ENCODE data around the gene NHLRC3. TPM values are rescaled to one million over a fixed set of nuclear protein-coding genes. Genes with fewer than 3 reads are reported as not detected.

Gene NHLRC3
- total RNA-seq, 1 donor from 2014 or later: 23.5 TPM

DNA sequence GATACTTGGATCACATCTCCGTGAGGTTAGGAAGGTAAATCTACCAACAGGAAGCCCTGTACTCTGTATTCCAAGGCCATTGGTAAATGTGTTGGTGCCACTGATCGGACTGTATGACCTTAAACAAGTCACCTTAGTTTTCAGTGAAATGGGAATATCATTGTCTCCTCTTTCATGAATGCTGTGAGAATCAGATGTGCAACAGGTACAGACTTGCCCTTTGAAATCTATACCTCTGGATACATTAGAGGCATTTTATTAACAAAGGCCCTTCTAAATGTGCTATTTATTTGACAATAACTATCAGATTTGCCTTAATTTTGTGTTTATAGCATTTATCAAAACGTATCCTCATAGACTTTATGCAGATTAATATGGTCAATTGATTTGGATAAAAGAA is 11.0 kb downstream of the NHLRC3 start:
- DNase-seq (ENCODE audit: extremely low spot score, unreplicated experiment): no peak
- H3K9me3 Mint-ChIP-seq (ENCODE audit: unreplicated experiment): no peaks in the 10 kb centered on the region
- no peaks in the 10 kb centered on the region for H3K27me3 Mint-ChIP-seq (ENCODE audit: unreplicated experiment)
- no peak for TF ChIP-seq CTCF (IDR thresholded peaks at IDR 0.05)
- H3K4me3 Mint-ChIP-seq (ENCODE audit: unreplicated experiment): no peak overlapping the region
- no peak overlapping the region for H3K27ac Mint-ChIP-seq (ENCODE audit: unreplicated experiment)
- peaks cover 2% of the 10 kb centered on the region for H3K4me1 Mint-ChIP-seq (ENCODE audit: unreplicated experiment)
- peaks cover 15% of the 10 kb centered on the region for H3K36me3 Mint-ChIP-seq (ENCODE audit: unreplicated experiment)

DNA sequence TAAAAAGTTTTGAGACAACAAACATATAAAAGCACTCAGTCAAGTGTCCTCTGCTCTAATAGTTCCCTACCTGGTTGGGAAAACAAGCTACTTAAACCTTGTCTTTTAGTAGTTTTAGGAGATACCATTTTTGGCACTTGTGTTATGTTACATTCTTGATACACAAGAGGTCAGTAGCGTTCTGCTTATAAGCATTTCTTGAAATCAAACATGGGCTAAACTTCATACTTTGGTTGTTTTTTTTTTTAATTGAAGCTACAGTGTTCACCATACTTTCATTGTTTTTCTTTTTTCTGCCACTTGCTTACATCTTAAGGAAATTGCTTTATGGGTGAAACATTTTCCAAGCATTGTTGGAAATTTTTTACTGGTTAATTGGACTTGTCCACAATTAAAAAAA is 12.9 kb downstream of the NHLRC3 start:
- H3K27me3 Mint-ChIP-seq (ENCODE audit: unreplicated experiment): no peaks in the 10 kb centered on the region
- H3K36me3 Mint-ChIP-seq (ENCODE audit: unreplicated experiment): peaks cover 15% of the 10 kb centered on the region
- no peak overlapping the region for H3K4me3 Mint-ChIP-seq (ENCODE audit: unreplicated experiment)
- H3K4me1 Mint-ChIP-seq (ENCODE audit: unreplicated experiment): peaks cover 2% of the 10 kb centered on the region
- H3K9me3 Mint-ChIP-seq (ENCODE audit: unreplicated experiment): no peaks in the 10 kb centered on the region
- TF ChIP-seq CTCF (IDR thresholded peaks at IDR 0.05): peak; percentile 62
- no peak overlapping the region for H3K27ac Mint-ChIP-seq (ENCODE audit: unreplicated experiment)
- no peak for DNase-seq (ENCODE audit: extremely low spot score, unreplicated experiment)

DNA sequence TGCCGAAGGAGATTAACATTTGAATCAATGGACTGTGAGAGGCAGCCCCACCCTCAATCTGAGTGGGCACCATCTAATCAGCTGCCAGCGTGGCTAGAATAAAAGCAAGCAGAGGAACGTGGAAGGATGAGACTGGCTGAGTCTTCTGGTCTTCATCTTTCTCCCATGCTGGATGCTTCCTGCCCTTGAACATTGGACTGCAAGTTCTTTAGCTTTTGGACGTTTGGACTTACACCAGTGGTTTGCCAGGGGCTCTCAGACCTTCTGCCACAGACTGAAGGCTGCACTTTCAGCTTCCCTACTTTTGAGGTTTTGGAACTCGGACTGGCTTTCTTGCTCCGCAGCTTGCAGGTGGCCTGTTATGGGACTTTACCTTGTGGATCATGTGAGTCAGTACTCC is 14.7 kb downstream of the NHLRC3 start:
- Mint-ChIP-seq H3K27me3 (ENCODE audit: unreplicated experiment) (no peaks in the 10 kb centered on the region), H3K4me3 (ENCODE audit: unreplicated experiment) (no peak overlapping the region), H3K27ac (ENCODE audit: unreplicated experiment) (no peak overlapping the region), H3K36me3 (ENCODE audit: unreplicated experiment) (peaks cover 17% of the 10 kb centered on the region), H3K9me3 (ENCODE audit: unreplicated experiment) (peaks cover 9% of the 10 kb centered on the region), H3K4me1 (ENCODE audit: unreplicated experiment) (peaks cover 2% of the 10 kb centered on the region)
- TF ChIP-seq CTCF (IDR thresholded peaks at IDR 0.05): no peak
- DNase-seq (ENCODE audit: extremely low spot score, unreplicated experiment): no peak

GRCh38 chr13:39054112-39054511 is 15.9 kb downstream of the NHLRC3 start:
- TF ChIP-seq CTCF (IDR thresholded peaks at IDR 0.05): no peak
- Mint-ChIP-seq H3K27ac (ENCODE audit: unreplicated experiment) (no peak overlapping the region), H3K4me3 (ENCODE audit: unreplicated experiment) (no peak overlapping the region), H3K36me3 (ENCODE audit: unreplicated experiment) (peaks cover 16% of the 10 kb centered on the region), H3K9me3 (ENCODE audit: unreplicated experiment) (peaks cover 9% of the 10 kb centered on the region), H3K4me1 (ENCODE audit: unreplicated experiment) (peaks cover 2% of the 10 kb centered on the region), H3K27me3 (ENCODE audit: unreplicated experiment) (no peaks in the 10 kb centered on the region)
- DNase-seq (ENCODE audit: extremely low spot score, unreplicated experiment): no peak

DNA sequence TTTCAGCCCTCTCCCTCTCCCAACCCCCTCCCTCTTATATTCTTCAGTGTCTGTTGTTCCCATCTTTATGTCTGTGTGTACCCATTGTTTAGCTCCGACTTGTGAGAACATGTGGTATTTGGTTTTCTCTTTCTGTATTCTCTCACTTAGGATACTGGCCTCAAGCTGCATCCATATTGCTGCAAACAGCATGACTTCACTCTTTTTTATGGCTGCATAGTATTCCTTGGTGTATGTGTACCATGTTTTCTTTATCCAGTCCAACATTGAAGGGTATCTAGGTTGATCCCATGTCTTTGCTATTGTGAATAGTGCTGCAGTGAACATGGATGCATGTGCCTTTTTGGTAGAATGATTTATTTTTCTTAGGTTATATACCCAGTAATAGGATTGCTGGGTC is 17.8 kb downstream of the NHLRC3 start:
- Mint-ChIP-seq H3K27me3 (ENCODE audit: unreplicated experiment) (no peaks in the 10 kb centered on the region), H3K4me1 (ENCODE audit: unreplicated experiment) (peaks cover 2% of the 10 kb centered on the region), H3K36me3 (ENCODE audit: unreplicated experiment) (peaks cover 21% of the 10 kb centered on the region), H3K4me3 (ENCODE audit: unreplicated experiment) (no peak overlapping the region), H3K9me3 (ENCODE audit: unreplicated experiment) (peaks cover 16% of the 10 kb centered on the region), H3K27ac (ENCODE audit: unreplicated experiment) (no peak overlapping the region)
- TF ChIP-seq CTCF (IDR thresholded peaks at IDR 0.05): no peak
- DNase-seq (ENCODE audit: extremely low spot score, unreplicated experiment): no peak

All from osteocyte (in vitro differentiated cells).